ENCODE results near the gene THSD4. TPM values are rescaled to one million over a fixed set of nuclear protein-coding genes. Genes with fewer than 3 reads are reported as not detected.
A peak's percentile ranks its signal among the peaks of the same experiment; 100 is the strongest.

Gene THSD4
- total and polyA plus RNA-seq, 2 of the 4 experiments (the other 2 are of a cell fraction) = 25.5 to 31.1 TPM

DNA sequence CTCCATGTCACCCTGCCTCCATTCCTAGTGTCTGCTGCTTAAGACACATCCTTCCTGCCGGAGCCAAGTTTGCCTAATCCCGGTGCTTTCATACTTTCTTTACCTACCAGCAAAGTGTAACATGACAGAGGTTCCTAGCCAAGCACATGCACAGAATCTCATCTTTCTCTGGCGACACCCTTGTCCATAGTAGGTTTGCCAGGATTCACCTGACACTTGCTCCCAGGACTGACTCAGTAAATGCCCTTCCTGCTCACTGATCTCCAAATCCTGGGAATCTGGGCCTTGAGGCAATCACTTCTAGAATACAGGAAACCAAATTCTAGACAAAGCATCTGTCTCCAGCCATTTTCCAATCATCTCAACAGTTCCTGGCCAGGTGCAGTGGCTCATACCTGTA lies 684.9 kb downstream of the THSD4 start:
- Histone ChIP-seq H4K91ac (ENCODE audit: insufficient read depth, low read depth, low read length) (peak overlapping the region; percentile 39), H4K8ac (ENCODE audit: low read depth in 2 of 2, low read length in 2 of 2) (peak overlapping the region in 1 of 2 experiments; percentile 29; a peak in 2 of 4 replicates), H2BK120ac (ENCODE audit: low read depth, low read length) (peak overlapping the region; percentile 57; the same call in 1 of the 2 replicates), H3K79me1 (ENCODE audit: low read depth in 1 of 2, low read length in 2 of 2) (no peaks in the 10 kb centered on the region), H3K27me3 (ENCODE audit: control insufficient read depth, insufficient read depth, low read length) (no peaks in the 10 kb centered on the region), H3K4me3 (ENCODE audit: insufficient read depth, low read depth, low read length) (no peak overlapping the region), H3K4me2 (ENCODE audit: low read depth, low read length) (no peak overlapping the region), H2AK5ac (ENCODE audit: low read depth, low read length) (peak overlapping the region; percentile 47), H3K56ac (ENCODE audit: extremely low read depth, insufficient read depth, low read length) (no peak overlapping the region; the same call in 1 of the 2 replicates), H2BK5ac (ENCODE audit: low read depth, low read length, poor library complexity, severe bottlenecking) (no peak overlapping the region), H3K36me3 (ENCODE audit: control insufficient read depth, insufficient read depth, low read length) (no peaks in the 10 kb centered on the region), H2AK9ac (replicated peaks; ENCODE audit: low read depth, low read length, poor library complexity) (no peak overlapping the region), H4K5ac (ENCODE audit: low read depth, low read length) (no peak overlapping the region), H3K4ac (ENCODE audit: low read depth, low read length) (peak overlapping the region; percentile 56), H3K14ac (replicated peaks; ENCODE audit: low read depth, low read length) (0 out of 2 replicates have a peak overlapping the region, but pooled peaks have one; percentile 51), H3K9me1 (ENCODE audit: insufficient read depth, low read length) (0 out of 2 replicates have a peak, but pooled peaks cover 4% of the 10 kb centered on the region), H2AFZ (replicated peaks; ENCODE audit: low read length, poor library complexity) (no peak overlapping the region), H3K9me3 (ENCODE audit: control insufficient read depth, insufficient read depth, low read length) (no peaks in the 10 kb centered on the region), H2BK20ac (ENCODE audit: low read depth, low read length) (peak overlapping the region; percentile 66; the same call in 1 of the 2 replicates), H4K20me1 (ENCODE audit: insufficient read depth, low read length) (no peaks in the 10 kb centered on the region), H2BK15ac (ENCODE audit: low read depth, low read length) (peak overlapping the region; percentile 94; the same call in 1 of the 3 replicates), H3K27ac (ENCODE audit: insufficient read depth, low read length) (no peak overlapping the region), H3K4me1 (ENCODE audit: control insufficient read depth, insufficient read depth, low read length) (0 out of 2 replicates have a peak, but pooled peaks cover 3% of the 10 kb centered on the region), H3K9ac (ENCODE audit: low read depth, low read length) (no peak overlapping the region), H3K18ac (ENCODE audit: low read depth, low read length) (no peak overlapping the region), H3K23ac (ENCODE audit: low read depth, low read length) (peak overlapping the region; percentile 52; the same call in 1 of the 2 replicates)
- BruUV-seq (replicated peaks) = no TSS peak
- intact Hi-C loops (cut with micrococcal nuclease) (loop anchor here (2.0 to 10.0 kb wide), 5 partner anchors 47 to 905 kb away; partner anchors contain the start of genes LRRC49 and THAP10), dilution Hi-C loops (cut with HindIII; ENCODE audit: low sequenced_read_pairs, unreplicated experiment) (no loop called here), in situ Hi-C loops (cut with MboI; ENCODE audit: low sequenced_read_pairs) (loop anchor here (10.0 kb wide), 1 partner anchor 825 kb away; no protein-coding TSS in a partner anchor)
- ATAC-seq (ENCODE audit: low read depth) = no peak
- ChIA-PET POLR2A (ENCODE audit: unreplicated experiment) (no interaction called here), CTCF (interaction anchor here (0.8 to 1.8 kb wide), 4 partner anchors 8 to 351 kb away, joined by 3 to 18 read pairs (median 7); no protein-coding TSS in a partner anchor)
- 100% methylated on average over 2 of the region's 3 CpGs; no CpG with 5 or more reads in 1 of the 2 experiments for WGBS, 2 experiments (ENCODE audit: extremely low coverage in 2 of 2, insufficient read length in 1 of 2)
- TF ChIP-seq FOS (IDR thresholded peaks at IDR 0.05; ENCODE audit: low read depth, low read length) (no peak), CEBPB (IDR thresholded peaks at IDR 0.05; ENCODE audit: low read depth, low read length) (no peak), MAZ (IDR thresholded peaks at IDR 0.05; ENCODE audit: borderline replicate concordance, low read depth, low read length) (no peak), RAD21 (IDR thresholded peaks at IDR 0.05; ENCODE audit: low read length) (no peak), MXI1 (IDR thresholded peaks at IDR 0.05; ENCODE audit: borderline replicate concordance, low read depth, low read length) (no peak)
- no peak for DNase-seq

All from IMR-90 (cell line).